ENCODE data around the gene CACNA1I. TPM values are rescaled to one million over a fixed set of nuclear protein-coding genes. Genes with fewer than 3 reads are reported as not detected.

The CACNA1I gene
- total and polyA plus RNA-seq, 2 donors from 2014 or later = 0.63 TPM; not detected in 1

DNA sequence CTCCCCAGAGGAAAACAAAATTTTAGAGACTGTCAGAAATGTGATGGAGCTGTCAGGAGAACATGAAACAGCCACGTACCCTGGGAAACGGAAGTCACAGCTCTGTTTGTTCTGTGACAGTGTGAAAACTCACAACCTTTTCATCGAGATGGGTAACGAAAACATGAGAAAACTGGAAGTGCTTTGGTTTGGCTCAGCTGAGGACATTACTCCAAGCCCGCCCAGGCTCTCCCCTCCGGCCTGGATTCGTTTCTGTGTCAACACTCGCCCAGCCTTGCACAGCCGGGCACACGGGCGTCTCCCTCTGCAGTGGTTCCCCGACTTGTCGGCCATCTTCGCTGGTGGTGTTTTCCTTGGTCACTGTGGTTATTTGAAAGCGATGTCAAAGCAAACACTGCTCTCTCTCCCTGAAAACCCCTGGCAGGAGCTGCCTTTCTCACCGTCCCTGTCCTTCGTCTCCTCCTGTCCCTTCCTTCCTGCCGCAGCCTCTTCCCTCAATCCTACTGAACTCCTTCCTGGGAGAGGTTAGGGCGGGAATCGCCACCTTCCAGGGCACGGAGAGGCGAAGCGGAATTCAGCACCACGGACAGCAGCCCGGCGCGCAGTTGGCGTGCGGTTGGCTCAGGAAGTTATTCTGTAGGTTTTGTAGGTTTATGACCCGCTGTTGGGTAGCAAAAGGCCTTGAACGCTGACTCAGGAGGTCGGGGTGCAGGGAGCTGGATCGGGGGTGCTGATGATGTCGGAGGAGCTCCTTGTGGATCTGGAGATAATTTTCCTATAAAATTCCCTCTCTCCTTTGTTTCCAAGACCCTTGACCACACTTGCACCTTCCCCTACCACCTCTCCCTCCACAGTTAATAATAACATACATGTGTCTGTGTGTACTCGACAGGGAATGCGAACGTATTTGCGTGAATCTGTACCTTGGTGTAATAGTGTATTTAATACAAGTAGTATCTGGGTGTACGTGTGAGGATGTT, 24.9 kb upstream of the CACNA1I start:
- H3K27me3 ChIP-seq (ENCODE audit: control insufficient read depth, insufficient read depth, low read length) = no peaks in the 10 kb centered on the region
- FAIRE-seq (no peak), DNase-seq (peak in 4 of 5 donors; percentile 84 to 88 (median 84))

DNA sequence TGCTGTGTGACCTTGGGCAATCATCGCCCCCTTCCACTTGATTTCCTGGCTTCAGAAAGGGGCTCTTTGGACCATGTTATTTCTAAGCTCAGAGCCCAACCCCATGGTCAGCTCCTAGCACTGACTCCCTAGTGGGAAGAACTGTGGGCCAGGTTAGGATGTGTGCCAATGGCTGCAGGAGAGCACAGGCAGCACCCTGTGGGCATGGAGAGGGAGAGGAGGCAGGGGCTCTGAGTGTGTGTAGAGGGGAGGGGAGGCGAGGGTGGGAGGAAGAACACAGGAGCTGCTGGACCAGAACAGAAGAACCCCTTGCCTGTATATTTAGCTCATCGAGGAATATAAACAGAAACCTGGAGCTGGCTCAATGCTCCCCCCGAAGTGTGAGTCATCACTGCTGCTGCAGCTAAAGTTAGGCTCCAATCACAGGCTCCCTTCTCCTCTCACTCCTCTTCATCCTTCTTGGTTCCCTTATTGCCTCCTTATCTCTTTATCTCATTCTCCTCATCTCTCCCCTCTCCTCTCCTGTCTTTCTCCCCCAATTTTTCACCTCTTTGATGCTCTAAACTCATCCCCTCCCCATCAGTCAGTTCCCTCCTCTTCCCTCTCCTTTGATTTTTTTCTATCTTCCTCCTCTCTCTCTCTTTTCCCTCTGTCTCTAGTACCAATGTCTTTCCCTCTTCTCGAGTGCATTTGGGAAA, 23.5 kb upstream of the CACNA1I start:
- Histone ChIP-seq H3K27ac (ENCODE audit: low read depth in 2 of 2, low read length in 2 of 2) (no peak overlapping the region), H3K36me3 (ENCODE audit: control insufficient read depth in 2 of 3, insufficient read depth in 3 of 3, low read length in 3 of 3) (no peaks in the 10 kb centered on the region), H3K27me3 (ENCODE audit: control insufficient read depth, insufficient read depth, low read length) (no peaks in the 10 kb centered on the region), H3K4me1 (ENCODE audit: control insufficient read depth in 2 of 3, insufficient read depth in 2 of 3, low read depth in 1 of 3, low read length in 3 of 3) (no peaks in the 10 kb centered on the region), H3K9ac (ENCODE audit: low read length in 3 of 3) (no peak overlapping the region), H3K9me3 (ENCODE audit: control insufficient read depth in 2 of 3, insufficient read depth in 1 of 3, low read length in 3 of 3) (no peaks in the 10 kb centered on the region), H3K4me3 (ENCODE audit: low read length in 3 of 3) (no peak overlapping the region)
- intact Hi-C loops (cut with DNase I) = no loop called here
- no peak for FAIRE-seq
- no peak for DNase-seq
- TF ChIP-seq, protein P1, sequence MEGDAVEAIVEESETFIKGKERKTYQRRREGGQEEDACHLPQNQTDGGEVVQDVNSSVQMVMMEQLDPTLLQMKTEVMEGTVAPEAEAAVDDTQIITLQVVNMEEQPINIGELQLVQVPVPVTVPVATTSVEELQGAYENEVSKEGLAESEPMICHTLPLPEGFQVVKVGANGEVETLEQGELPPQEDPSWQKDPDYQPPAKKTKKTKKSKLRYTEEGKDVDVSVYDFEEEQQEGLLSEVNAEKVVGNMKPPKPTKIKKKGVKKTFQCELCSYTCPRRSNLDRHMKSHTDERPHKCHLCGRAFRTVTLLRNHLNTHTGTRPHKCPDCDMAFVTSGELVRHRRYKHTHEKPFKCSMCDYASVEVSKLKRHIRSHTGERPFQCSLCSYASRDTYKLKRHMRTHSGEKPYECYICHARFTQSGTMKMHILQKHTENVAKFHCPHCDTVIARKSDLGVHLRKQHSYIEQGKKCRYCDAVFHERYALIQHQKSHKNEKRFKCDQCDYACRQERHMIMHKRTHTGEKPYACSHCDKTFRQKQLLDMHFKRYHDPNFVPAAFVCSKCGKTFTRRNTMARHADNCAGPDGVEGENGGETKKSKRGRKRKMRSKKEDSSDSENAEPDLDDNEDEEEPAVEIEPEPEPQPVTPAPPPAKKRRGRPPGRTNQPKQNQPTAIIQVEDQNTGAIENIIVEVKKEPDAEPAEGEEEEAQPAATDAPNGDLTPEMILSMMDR (IDR thresholded peaks at IDR 0.05; ENCODE audit: borderline replicate concordance, extremely low read depth, insufficient read depth) = no peak

More for the DNA sequence above, 24.9 kb upstream of the CACNA1I start:
- no peak overlapping the region for H3K27ac ChIP-seq (ENCODE audit: low read depth in 2 of 2, low read length in 2 of 2)
- no peaks in the 10 kb centered on the region for H3K36me3 ChIP-seq (ENCODE audit: control insufficient read depth in 2 of 3, insufficient read depth in 3 of 3, low read length in 3 of 3)
- H3K4me1 ChIP-seq (ENCODE audit: control insufficient read depth in 2 of 3, insufficient read depth in 2 of 3, low read depth in 1 of 3, low read length in 3 of 3) = no peaks in the 10 kb centered on the region
- no peaks in the 10 kb centered on the region for H3K9me3 ChIP-seq (ENCODE audit: control insufficient read depth in 2 of 3, insufficient read depth in 1 of 3, low read length in 3 of 3)
- intact Hi-C loops (cut with DNase I) = no loop called here
- no peak overlapping the region for H3K4me3 ChIP-seq (ENCODE audit: low read length in 3 of 3)
- H3K9ac ChIP-seq (ENCODE audit: low read length in 3 of 3) = no peak overlapping the region
- TF ChIP-seq, protein P1 (IDR thresholded peaks at IDR 0.05; ENCODE audit: borderline replicate concordance, extremely low read depth, insufficient read depth) = no peak

DNA sequence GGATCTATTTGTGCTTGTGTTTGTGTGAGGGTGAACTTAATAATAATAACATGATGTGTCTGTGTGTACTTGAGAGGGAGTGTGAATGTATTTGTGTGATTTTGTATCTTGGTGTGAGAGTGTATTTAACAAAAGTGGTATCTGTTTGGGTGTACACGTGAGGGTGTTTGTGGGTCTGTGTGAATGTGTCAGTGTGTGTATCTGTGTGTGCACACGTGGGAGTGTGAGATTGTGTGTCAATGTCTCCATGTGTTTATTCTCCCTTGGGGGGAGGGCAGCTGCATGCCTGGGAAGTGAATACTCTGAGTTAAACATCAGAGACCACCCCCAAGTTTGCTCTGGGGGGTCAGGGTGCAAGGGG, 23.0 kb upstream of the CACNA1I start:
- no peak overlapping the region for H3K4me3 ChIP-seq (ENCODE audit: low read length in 3 of 3)
- DNase-seq = no peak
- intact Hi-C loops (cut with DNase I) = no loop called here
- no peak for FAIRE-seq
- no peak overlapping the region for H3K9ac ChIP-seq (ENCODE audit: low read length in 3 of 3)
- TF ChIP-seq, protein P1 (IDR thresholded peaks at IDR 0.05; ENCODE audit: borderline replicate concordance, extremely low read depth, insufficient read depth) = no peak
- no peak overlapping the region for H3K27ac ChIP-seq (ENCODE audit: low read depth in 2 of 2, low read length in 2 of 2)
- H3K36me3 ChIP-seq (ENCODE audit: control insufficient read depth in 2 of 3, insufficient read depth in 3 of 3, low read length in 3 of 3) = no peaks in the 10 kb centered on the region
- no peaks in the 10 kb centered on the region for H3K4me1 ChIP-seq (ENCODE audit: control insufficient read depth in 2 of 3, insufficient read depth in 2 of 3, low read depth in 1 of 3, low read length in 3 of 3)
- H3K27me3 ChIP-seq (ENCODE audit: control insufficient read depth, insufficient read depth, low read length) = no peaks in the 10 kb centered on the region
- H3K9me3 ChIP-seq (ENCODE audit: control insufficient read depth in 2 of 3, insufficient read depth in 1 of 3, low read length in 3 of 3) = no peaks in the 10 kb centered on the region
